CD14-positive monocyte (primary cell): ENCODE measurements around the gene ACBD4. TPM values are rescaled to one million over a fixed set of nuclear protein-coding genes. Genes with fewer than 3 reads are reported as not detected.
A peak's percentile ranks its signal among the peaks of the same experiment; 100 is the strongest.

Experiments
- DNase-seq, 3 donors: peaks; one replicate each; pipeline ENCODE4 v3.0.0-alpha.2; 2011 to 2022
- H2AFZ ChIP-seq: 2 replicates; pipeline ENCODE4 v1.6.0; 2012; ENCODE audit warnings: mild to moderate bottlenecking, low read depth, low read length, inconsistent platforms; ENCODE audit not compliant: insufficient read depth, poor library complexity, severe bottlenecking
- H3K27ac ChIP-seq, 2 donors: 1 replicate in 1 of 2; 2 replicates in 1 of 2; pipeline ENCODE4 v1.5.1; 2012 to 2013; ENCODE audit warnings: low read length in 2 of 2, control low read depth in 1 of 2, inconsistent platforms in 1 of 2, low read depth in 1 of 2, mild to moderate bottlenecking in 1 of 2
- H3K27me3 ChIP-seq, 2 donors: one replicate each; pipeline versions ENCODE4 v1.6.0 to v1.6.1; 2011 to 2013; ENCODE audit warnings: low read length in 2 of 2; ENCODE audit not compliant: control insufficient read depth in 2 of 2, insufficient read depth in 2 of 2
- H3K36me3 ChIP-seq, 2 donors: replicated peaks in 1 of 2; 1 replicate in 1 of 2; 2 replicates in 1 of 2; pipeline versions ENCODE4 v1.5.1 to v1.6.1; 2012 to 2013; ENCODE audit warnings: low read length in 2 of 2, control low read depth in 1 of 2, inconsistent platforms in 1 of 2, mild to moderate bottlenecking in 1 of 2; ENCODE audit not compliant: insufficient read depth in 2 of 2, control insufficient read depth in 1 of 2
- H3K4me1 ChIP-seq, 2 donors: 1 replicate in 1 of 2; 2 replicates in 1 of 2; pipeline versions ENCODE4 v1.5.1 to v1.6.1; 2012 to 2013; ENCODE audit warnings: low read length in 2 of 2, control low read depth in 1 of 2, inconsistent platforms in 1 of 2, mild to moderate bottlenecking in 1 of 2, moderate library complexity in 1 of 2; ENCODE audit not compliant: insufficient read depth in 2 of 2, control insufficient read depth in 1 of 2
- H3K4me2 ChIP-seq: replicated peaks from 2 replicates; pipeline ENCODE3; 2012; ENCODE audit warnings: low read length, moderate library complexity, mild to moderate bottlenecking; ENCODE audit not compliant: poor library complexity, severe bottlenecking; ENCODE audit errors: extremely low read depth
- H3K4me3 ChIP-seq, 3 experiments: fragments of 200-600 bp in 1 of 3; sonication (generic) in 1 of 3; replicated peaks in 1 of 3; 1 replicate in 2 of 3; 2 replicates in 1 of 3; pipeline ENCODE4 v1.5.1; 2011 to 2013; ENCODE audit warnings: low read length in 3 of 3, mild to moderate bottlenecking in 3 of 3, control low read depth in 2 of 3, low read depth in 2 of 3, inconsistent platforms in 1 of 3, moderate library complexity in 1 of 3
- H3K79me2 ChIP-seq: 2 replicates; pipeline ENCODE4 v1.6.0; 2012; ENCODE audit warnings: mild to moderate bottlenecking, control low read depth, inconsistent platforms, low read length, moderate library complexity; ENCODE audit not compliant: insufficient read depth
- H3K9ac ChIP-seq: 2 replicates; pipeline ENCODE4 v1.6.0; 2017; ENCODE audit warnings: low read length, mild to moderate bottlenecking; ENCODE audit not compliant: insufficient read depth, poor library complexity, severe bottlenecking
- H3K9me3 ChIP-seq, 2 donors: replicated peaks in 1 of 2; 1 replicate in 1 of 2; 2 replicates in 1 of 2; pipeline versions ENCODE4 v1.5.1 to v1.6.1; 2012 to 2013; ENCODE audit warnings: low read length in 2 of 2, control low read depth in 1 of 2; ENCODE audit not compliant: control insufficient read depth in 1 of 2, insufficient read depth in 1 of 2
- H4K20me1 ChIP-seq: 2 replicates; pipeline ENCODE4 v1.6.0; 2012; ENCODE audit warnings: mild to moderate bottlenecking, low read length, control low read depth, moderate library complexity; ENCODE audit not compliant: insufficient read depth
- H3K27ac Mint-ChIP-seq, 7 donors: one replicate each; pipeline ENCODE4 v1.8.0; 2020; ENCODE audit warnings: mild to moderate bottlenecking in 7 of 7, mixed read lengths in 7 of 7, moderate library complexity in 6 of 7, inconsistent platforms in 2 of 7
- H3K27me3 Mint-ChIP-seq, 3 donors: one replicate each; pipeline ENCODE4 v1.8.0; 2021 to 2022; ENCODE audit warnings: low read depth in 3 of 3, mild to moderate bottlenecking in 3 of 3, mixed read lengths in 3 of 3, moderate library complexity in 3 of 3, inconsistent platforms in 1 of 3
- H3K36me3 Mint-ChIP-seq, 2 donors: one replicate each; pipeline ENCODE4 v1.8.0; 2020; ENCODE audit warnings: mixed read lengths in 2 of 2, inconsistent platforms in 1 of 2, mild to moderate bottlenecking in 1 of 2
- H3K4me1 Mint-ChIP-seq: one replicate; pipeline ENCODE4 v1.8.0; 2020; ENCODE audit warnings: mild to moderate bottlenecking, mixed read lengths
- H3K4me3 Mint-ChIP-seq, 2 donors: one replicate each; pipeline ENCODE4 v1.8.0; 2020; ENCODE audit warnings: mild to moderate bottlenecking in 2 of 2, mixed read lengths in 2 of 2, moderate library complexity in 1 of 2
- H3K9me3 Mint-ChIP-seq, 7 donors: one replicate each; pipeline ENCODE4 v1.8.0; 2020 to 2022; ENCODE audit warnings: mixed read lengths in 7 of 7, mild to moderate bottlenecking in 6 of 7, moderate library complexity in 6 of 7, inconsistent platforms in 2 of 7
- CTCF ChIP-seq: fragments of 200-600 bp; IDR thresholded peaks from one replicate; pipeline ENCODE4 v1.8.0; 2022; ENCODE audit warnings: antibody characterized with exemption, mild to moderate bottlenecking
- whole genome bisulfite sequencing: methylation state at CpG from one replicate; pipeline ENCODE4 v1.1.5; 2013; ENCODE audit warnings: missing lambda C conversion rate; ENCODE audit not compliant: insufficient coverage; 5-methylcytosine and 5-hydroxymethylcytosine counted together
- intact Hi-C, 2 donors: fragments of 100-400 bp; cut with micrococcal nuclease; formaldehyde crosslinking; loops; one replicate each; pipeline versions ENCODE4 v1.15.0 to v1.15.1; 2023
- polyA plus RNA-seq, 3 donors: library from polyadenylated mRNA; depleted of rRNA in 1 of 3; unstranded in 2 of 3; stranded (reverse) in 1 of 3; fragments of 300-500 nt in 2 of 3; fragments of >200 nt in 1 of 3; fragmentation: Illumina TruSeq in 2 of 3; gene quantifications; 1 replicate in 2 of 3; 2 replicates in 1 of 3; pipeline ENCODE4 v1.2.3, GENCODE V29; 2012 to 2021

Gene ACBD4
- polyA plus RNA-seq, 3 donors = 4.8 to 7.4 (median 6.2) TPM

DNA sequence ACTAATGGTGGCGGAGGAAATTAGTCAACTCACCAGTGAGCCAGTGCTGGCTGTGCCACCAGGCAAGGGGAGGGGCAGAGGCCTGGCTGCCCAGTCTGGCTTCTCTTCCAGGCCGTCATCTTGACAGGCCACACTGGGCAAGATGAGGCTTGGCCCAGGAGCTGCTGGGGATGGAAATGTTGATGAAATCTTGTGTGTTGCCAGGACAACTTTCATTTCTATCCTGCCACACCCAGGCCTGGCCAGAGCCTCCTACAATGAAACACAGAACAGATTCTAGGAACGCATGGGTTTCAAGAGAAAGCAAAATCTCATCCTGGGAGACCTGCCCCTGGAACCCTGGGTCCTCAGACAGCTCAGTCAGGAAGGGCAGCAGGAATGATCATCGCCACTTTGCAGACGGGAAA is 35.4 kb downstream of the ACBD4 start:
- H3K27me3 ChIP-seq = no peaks in the 10 kb centered on the region
- H2AFZ ChIP-seq = peak overlapping the region; percentile 76
- no peaks in the 10 kb centered on the region for H3K9me3 ChIP-seq
- peaks cover 5 to 18% of the 10 kb centered on the region in 2 donors for H3K36me3 Mint-ChIP-seq
- H3K4me3 ChIP-seq = peak overlapping the region in 1 of 3 experiments; percentile 73
- WGBS = 0% methylated on average over 3 of the region's 5 CpGs
- DNase-seq = peak; percentile 67 to 81 (median 77)
- H3K9me3 Mint-ChIP-seq = no peaks in the 10 kb centered on the region
- peak overlapping the region; percentile 81 for H3K4me2 ChIP-seq
- H3K79me2 ChIP-seq = peaks cover 13% of the 10 kb centered on the region
- H3K4me3 Mint-ChIP-seq = peak overlapping the region; percentile 53 to 77
- H3K9ac ChIP-seq = peak overlapping the region; percentile 56
- H3K4me1 ChIP-seq = peaks cover 58 to 61% of the 10 kb centered on the region in 2 donors
- H4K20me1 ChIP-seq = no peaks in the 10 kb centered on the region
- H3K27ac Mint-ChIP-seq = peak overlapping the region; percentile 92 to 99 (median 98)
- H3K27me3 Mint-ChIP-seq = no peaks in the 10 kb centered on the region
- H3K4me1 Mint-ChIP-seq = peaks cover 51% of the 10 kb centered on the region
- TF ChIP-seq CTCF = no peak
- intact Hi-C loops = no loop called here
- no peaks in the 10 kb centered on the region for H3K36me3 ChIP-seq
- H3K27ac ChIP-seq = peak overlapping the region; percentile 77 to 92

DNA sequence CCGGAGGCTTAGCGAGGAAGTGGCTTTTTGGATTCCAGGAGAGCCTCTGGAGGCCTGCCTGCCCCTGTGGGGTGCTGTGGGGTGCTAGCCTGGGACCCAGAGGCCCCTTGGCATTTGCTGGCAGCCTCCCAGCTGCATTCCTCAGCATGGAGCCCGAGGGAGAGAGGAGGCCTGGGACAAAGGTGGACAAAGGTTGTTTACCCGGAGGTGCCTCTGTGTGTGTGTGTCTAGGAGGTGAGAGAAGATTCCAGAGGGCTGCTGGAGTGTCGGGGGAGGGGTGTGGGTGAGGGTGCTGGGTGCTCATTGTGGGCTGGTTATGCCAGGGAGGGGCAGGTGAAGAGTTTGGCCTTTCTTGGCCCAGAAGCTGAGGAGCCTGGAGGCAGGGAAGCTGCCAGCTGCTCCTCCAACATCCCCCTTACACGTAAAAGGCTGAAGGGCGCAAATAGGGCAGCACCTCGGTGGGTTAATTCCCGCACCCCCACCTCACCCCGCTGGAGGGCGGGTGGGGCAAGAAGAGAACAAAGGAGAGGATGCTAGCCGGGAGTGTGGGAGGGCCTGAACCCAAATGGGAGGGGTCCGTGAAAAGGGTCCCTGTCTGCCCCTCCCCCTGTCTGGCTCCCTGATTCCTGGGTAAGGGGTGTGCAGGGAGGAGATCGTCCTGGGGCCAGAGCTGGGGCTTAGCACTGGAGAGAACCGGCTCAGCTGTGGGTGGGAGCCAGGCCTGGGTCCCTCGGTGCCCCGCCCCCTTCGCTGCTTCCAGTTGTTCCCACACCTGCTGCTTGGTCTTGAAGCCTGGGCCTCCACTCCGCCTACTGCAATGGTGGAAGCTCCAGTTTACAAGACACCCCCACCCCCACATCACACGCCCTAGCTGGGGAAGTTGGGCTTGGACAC is 36.1 kb downstream of the ACBD4 start:
- H3K4me1 Mint-ChIP-seq = peaks cover 52% of the 10 kb centered on the region
- H3K27ac ChIP-seq = peak overlapping the region; percentile 77 to 92

More for the DNA sequence above, 36.1 kb downstream of the ACBD4 start:
- peak overlapping the region; percentile 92 to 99 (median 98) for H3K27ac Mint-ChIP-seq
- Histone ChIP-seq H4K20me1 (no peaks in the 10 kb centered on the region), H3K9me3 (no peaks in the 10 kb centered on the region), H3K36me3 (no peaks in the 10 kb centered on the region), H3K4me3 (peak overlapping the region in 1 of 3 experiments; percentile 73), H3K79me2 (peaks cover 13% of the 10 kb centered on the region), H3K4me2 (peak overlapping the region; percentile 81), H2AFZ (peak overlapping the region; percentile 76), H3K9ac (peak overlapping the region; percentile 56), H3K27me3 (no peaks in the 10 kb centered on the region), H3K4me1 (peaks cover 58 to 61% of the 10 kb centered on the region in 2 donors)
- peak overlapping the region; percentile 53 to 77 for H3K4me3 Mint-ChIP-seq
- TF ChIP-seq CTCF = no peak
- no peaks in the 10 kb centered on the region for H3K9me3 Mint-ChIP-seq
- intact Hi-C loops = no loop called here
- DNase-seq = peak in 1 of 3 donors; percentile 36
- peaks cover 5 to 18% of the 10 kb centered on the region in 2 donors for H3K36me3 Mint-ChIP-seq
- 42% methylated on average over 13 of the region's 20 CpGs for WGBS
- no peaks in the 10 kb centered on the region for H3K27me3 Mint-ChIP-seq
